GM12892 (cell line): ENCODE measurements around the gene HYCC2.

Source experiments
- POLR2A ChIP-seq: IDR thresholded peaks from 2 replicates; pipeline ENCODE4 v1.6.1; 2011; ENCODE audit warnings: low read depth, low read length, control low read depth
- POLR2AphosphoS5 ChIP-seq: IDR thresholded peaks from 2 replicates; pipeline ENCODE4 v1.6.1; 2011; ENCODE audit warnings: low read depth, low read length, control low read depth

DNA sequence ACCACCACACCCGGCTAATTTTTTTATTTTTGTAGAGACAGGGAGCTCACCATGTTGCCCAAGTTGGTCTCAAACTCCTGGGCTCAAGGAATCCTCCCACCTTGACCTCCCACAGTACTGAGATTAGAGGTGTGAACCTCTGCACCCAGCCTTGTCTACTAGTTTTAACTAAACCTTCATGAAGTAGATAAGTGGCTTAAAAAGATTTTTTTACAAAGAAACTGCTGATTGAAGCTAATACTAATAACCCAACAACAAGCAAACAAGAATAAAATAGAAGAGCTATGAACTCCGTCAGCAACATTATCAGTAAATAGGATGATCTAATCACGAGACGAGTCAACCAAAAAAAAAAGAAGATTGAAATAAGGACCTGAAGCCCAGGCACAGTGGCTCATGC, 19.1 kb upstream of the HYCC2 start:
- TF ChIP-seq POLR2A, result no peak
- no peak for TF ChIP-seq POLR2AphosphoS5
